ENCODE measurements around the gene TSPAN15.
"Not testable (repeated sequence)": the region's sequence is repeated elsewhere in the genome, so short reads cannot be mapped to it uniquely, and the experiment has no call there.

TSPAN15 gene

DNA sequence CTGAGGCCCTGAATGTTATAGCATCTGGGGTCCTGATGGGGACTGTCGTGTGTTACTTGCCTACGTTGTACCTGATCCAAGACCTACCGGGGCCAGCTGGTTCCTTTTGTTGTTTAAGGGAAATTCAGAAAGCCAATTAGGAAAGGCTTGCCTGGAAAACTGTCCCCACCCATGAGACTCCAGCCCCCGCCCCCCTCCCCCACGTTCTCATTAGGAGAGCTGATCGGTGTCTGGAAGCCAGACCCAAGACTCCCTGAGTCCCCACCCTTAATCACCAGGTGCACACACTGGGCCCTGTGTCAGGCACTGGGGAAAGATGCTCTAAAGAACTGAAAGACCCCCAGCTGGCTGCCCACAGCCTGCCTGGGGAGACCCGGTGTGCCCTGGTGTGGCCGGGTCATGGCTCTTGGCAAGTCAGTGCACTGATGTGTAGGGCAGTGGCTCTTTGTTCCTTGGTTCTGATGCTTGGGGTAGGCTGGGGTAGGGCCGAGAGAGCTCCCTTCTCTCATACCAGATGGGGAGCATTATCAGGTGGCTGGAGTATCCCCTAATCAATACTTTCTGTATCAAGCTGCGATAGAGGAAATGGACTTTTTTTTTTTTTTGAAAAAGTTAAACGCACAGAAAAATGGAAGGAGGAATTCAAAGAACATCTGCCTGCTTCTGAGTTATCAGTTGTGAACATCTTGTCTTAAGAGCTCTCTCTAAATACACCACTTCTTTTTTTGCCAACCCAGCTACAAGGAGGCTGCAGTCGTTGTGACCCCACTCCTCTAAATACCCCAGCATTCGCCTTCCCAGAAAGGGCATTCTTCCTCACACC is 16.9 kb downstream of the TSPAN15 start:
- DNase-seq, result no peak

DNA sequence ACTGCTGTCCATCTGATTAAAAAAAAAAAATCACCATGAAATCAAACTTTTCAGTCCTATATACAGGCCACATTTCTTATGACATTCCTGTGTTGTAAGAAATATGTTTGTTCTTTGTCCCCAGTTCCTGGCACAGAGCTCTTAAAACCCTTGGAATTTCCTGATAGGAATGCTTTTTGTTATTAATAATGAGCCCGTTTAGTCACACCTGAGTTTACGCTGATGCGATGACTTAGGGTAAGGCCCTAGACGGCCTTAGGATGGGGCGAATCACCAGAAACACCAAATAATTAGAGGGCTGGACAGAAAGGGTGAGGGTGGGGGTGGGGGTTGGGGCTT is 17.5 kb downstream of the TSPAN15 start:
- no peak for DNase-seq

DNA sequence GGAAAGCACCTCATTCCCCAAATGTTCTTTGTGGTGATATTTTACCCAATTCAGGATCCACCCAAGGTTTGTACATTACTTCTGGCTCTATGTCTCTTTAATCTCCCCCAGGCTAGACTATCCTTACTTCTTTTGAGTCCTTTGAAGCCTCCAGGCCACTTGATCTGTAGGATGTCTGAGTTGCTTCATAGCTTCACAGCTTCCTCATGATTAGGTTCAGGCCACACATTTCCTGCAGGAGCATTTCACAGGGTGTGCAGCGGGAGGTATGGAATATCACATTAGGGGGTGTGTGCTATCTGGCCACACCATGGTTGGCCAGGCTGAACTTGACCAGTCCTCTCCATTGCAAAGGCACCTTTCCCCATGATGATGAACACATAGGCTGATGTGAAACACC is 18.7 kb downstream of the TSPAN15 start:
- DNase-seq, result no peak

DNA sequence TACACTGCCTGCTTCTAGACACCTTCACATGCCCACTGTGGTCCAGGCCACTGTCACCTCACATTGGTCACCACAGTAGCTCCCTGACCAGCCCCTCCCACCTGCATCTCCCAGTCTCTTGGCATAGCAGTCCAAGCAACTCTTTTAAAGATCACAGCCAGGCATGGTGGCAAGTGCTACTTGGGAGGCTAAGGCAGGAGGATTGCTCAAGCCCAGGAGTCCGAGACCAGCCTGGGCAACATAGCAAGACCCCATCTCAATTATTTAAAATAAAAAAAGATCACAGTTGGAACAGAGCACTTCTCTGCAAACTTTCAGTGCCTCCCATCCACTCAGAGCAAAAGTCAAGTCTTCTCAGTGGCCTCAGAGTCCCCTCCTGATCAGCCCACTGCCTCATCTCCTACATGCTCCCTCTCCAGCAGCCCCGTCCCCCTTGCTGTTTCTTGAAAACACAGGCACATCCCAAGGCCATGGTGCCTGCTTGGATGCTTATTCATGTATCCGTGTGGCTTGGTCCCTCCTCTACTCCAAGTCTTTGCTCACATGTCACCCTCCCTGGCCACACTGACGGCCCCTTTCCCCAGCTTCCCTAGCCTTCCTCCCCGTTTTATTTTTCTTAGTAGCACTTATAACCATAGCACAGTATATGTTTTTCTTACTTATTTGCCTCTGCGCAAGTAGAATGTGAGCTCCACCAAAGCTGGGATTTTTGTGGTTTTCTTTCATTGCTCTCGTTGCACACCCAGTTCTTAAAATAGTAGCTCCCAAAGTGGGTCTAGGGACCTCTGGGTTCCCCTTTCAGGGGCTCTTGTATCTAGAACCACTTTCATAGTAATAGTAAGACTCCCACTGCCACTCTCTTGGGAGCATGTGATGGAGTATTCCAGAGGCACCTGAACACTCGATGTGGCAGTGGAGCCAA is 19.5 kb downstream of the TSPAN15 start:
- DNase-seq, result no peak

DNA sequence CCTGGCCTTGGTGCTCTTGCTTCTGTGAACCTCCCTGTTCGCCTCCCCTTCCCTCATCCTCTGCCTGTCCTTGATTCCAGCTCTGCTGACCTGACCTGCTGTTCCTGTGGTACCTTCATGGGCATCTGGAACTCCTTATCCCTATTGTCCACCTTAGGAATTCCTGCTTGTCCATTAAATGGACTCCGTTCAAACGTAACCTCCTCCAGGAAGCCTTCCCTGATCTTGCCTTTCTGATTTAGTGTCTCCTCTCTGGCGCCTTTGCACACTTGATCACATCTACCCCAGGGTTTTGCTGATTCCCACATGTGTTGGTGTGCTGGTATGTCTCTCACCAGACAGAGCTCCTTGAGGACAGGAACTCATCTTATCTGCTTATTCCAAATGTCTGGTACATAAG is 20.9 kb downstream of the TSPAN15 start:
- no peak for DNase-seq

DNA sequence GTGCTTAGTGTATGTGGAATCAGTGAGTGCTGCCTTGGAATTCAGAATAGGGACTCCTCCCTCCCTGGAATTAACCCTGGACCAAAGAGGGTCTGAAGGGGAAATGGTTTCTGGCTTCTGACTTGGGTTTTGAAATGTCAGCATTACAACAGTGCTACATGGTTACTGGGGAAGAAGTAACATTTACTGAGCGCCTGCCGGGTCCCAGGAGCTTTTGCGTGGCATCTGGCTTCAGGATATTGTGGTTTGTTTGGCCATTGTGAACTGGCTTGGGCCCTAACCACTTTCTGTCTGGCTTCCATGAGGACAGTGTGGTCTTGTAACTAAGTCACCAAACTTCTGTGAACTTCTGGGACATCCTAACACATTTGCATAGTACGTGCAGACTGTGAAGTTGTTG is 21.3 kb downstream of the TSPAN15 start:
- DNase-seq, result no peak

DNA sequence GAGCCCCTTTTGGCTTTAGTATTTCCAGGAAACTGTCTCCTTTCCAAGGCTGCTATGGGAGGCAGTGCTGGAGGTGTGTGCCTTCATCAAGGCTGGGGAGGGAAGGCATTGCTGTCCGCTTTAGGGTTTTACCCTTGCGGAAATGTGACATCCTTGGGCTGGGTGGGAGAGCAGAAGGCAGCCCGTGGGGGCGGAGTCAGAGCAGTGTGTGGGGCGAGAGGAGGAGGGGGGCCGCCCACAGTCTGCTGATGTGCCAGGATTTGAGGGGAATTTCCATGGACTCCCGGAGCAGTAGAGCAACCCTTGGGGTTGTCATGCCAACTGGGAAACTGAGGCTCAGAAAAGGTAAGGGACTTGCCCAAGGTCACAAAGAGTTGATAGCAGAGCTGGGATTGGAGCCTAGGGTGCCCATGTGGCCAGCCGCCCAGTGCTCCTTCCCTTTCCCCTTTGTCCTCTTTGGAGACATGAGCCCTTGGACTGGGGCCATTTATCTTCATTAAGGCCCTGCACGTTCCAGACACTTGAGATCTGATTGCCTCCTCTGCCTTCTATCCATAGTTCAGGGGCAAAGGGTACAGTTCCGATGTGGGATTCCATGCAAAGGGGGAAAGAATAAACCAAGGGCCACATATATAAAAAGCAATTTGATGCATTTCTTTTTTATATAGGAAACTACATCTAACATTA is 22.2 kb downstream of the TSPAN15 start:
- DNase-seq, result no peak

DNA sequence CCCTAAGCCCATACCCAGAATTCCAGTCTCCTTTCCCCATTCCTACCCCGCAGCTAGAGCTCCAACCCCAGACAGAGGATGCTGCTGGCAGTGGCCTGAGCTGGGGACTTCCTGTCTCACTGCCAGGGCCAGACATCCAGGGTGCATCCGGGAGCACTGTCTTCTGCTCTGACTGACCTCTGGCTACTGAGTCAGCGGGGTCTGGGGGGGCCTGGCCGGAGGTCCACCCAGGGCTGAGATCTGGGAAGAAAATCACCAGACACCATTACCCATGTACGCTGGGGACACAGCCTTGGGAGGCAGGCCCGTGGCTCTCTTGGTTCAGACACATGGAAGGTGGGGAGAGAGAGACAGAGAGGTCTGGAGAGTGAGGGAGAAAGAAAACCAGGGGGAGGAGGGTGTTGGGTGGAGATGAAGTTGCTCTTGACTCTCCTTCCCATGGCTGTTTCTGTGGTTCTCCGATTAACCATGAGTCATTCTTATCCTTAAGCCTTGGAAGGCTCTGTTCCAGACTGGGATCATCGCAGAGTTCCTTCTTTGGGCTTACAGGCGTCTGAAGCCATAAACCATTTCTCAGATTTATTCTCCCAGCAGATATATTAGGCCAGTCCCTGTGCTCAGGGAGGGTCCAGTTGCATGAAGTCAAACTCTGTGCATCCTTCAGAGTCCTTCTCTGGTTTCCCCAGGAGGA is 23.6 kb downstream of the TSPAN15 start:
- no peak for DNase-seq

DNA sequence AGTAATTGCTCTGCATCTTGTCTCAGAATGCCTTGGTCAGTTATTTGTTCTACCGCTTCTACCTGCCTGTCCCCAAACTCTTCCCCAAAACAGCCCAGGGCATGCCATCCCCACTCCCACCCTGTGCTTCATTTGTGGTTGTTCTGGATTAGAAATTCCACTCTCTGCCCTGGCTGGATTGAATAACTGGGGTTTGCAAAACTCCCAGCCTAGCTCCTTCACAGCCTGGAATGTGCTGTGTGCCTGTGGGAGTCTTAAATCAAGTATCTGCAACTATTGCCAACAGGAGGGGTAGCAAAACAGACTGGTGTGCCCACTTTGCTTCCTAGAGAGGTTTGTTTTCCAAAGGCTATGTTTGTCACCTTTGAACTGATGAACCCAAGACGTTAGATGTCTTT is 24.2 kb downstream of the TSPAN15 start:
- no peak for DNase-seq

DNA sequence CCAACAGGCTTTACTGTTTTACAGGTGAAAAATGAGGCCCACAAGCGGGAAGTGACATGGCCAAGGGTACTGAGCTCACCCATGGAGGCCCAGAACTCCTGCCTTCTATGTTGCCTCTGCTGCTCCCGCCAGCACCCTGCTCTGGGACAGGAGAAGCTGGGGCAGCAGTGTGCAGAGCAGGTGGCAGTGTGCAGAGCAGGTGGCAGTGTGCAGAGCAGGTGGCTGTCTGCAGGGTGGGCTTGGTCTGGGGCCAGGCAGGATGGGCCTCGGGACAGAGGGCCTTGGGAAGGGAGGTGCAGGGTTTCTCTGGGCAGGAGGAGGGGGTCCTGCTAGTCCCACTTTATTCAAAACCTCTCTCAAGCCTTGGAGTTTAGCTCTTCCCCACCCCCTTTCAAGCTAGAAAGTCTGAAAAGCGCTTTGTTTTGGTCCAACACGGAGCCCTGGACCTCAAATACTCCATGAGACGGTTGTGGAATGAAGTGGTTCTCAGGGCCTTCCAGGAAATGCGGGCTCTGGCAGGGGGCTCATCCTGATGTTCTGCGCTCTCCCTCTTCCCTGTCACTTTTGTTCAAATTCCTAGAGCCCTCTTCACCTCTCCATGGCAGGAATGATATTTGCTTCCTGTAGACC is 26.8 kb downstream of the TSPAN15 start:
- DNase-seq, result no peak

DNA sequence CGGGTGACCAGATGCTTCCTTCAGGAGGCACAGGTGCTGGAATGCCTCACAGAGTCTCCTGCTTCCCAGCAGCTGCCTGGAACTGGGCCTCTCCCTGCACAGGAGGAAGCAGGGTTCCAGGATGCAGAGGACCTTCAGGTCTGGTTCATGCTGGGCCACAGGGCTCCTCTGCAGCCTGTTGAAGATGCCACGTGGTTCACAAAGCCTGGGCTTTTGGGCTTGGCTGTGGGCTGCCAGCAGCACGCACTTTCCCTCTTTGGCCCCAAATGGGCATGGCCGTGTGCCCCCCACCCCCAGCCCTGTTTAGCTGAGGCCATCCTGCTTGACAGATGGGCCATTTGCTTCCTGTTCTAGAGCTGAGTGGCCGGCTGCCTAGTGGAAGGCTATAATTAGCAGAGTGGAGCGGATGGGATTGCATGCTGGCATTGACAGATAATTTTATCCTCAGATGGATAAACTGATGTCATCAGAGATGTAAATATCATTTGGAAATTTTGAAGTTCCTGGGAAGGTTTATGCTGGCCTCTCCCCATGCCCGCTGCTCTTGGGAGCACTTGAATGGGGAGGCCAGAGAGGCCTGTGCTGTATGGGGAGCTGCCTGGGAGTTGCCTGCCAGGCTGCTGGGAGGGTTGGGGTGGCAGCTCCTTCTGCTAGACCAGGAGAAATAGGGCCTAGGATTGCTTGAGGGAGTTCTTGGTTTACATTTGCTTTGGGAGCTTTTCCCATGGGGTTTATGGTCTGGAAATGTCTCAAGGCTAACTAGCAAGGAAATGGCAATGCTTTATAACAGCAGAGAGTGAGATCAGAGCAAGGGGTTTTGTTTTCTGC is 28.2 kb downstream of the TSPAN15 start:
- no peak for DNase-seq

DNA sequence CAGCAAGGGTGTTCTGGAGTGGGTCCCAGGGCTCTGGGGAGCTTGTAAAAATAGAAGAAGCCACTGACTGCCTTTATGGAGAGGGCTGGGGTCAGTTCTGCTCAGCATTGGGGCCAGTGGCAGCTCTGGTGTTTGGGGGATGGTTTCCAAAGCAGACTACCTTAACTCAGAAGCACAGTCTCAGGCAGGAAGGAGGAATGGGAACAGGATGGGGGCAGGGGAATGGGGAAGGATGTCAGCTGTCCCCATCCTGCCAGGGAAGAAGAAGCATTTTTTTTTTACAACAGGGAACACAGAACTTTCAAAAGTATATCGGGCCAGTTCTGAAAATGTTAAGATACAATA is 28.8 kb downstream of the TSPAN15 start:
- DNase-seq, result no peak

DNA sequence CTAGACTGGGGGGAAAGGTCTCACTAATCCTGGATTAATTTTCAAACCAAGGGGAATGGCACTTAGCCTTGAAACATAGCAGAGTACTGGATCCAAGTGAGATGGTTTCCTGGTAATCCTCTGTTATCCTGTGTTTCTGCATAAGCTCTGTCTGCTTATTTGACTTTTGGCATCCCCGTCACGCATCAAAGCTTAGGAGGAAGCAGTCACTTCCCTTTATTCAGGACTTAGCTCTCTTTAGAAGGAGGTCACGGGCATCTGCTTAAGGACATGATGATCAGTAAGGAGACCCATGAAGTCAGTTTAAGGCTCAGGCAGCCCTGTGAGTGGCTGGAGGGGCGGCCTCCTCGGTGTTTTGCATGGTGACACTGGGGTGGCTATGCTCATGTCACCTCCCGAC is 30.0 kb downstream of the TSPAN15 start:
- DNase-seq, result no peak

DNA sequence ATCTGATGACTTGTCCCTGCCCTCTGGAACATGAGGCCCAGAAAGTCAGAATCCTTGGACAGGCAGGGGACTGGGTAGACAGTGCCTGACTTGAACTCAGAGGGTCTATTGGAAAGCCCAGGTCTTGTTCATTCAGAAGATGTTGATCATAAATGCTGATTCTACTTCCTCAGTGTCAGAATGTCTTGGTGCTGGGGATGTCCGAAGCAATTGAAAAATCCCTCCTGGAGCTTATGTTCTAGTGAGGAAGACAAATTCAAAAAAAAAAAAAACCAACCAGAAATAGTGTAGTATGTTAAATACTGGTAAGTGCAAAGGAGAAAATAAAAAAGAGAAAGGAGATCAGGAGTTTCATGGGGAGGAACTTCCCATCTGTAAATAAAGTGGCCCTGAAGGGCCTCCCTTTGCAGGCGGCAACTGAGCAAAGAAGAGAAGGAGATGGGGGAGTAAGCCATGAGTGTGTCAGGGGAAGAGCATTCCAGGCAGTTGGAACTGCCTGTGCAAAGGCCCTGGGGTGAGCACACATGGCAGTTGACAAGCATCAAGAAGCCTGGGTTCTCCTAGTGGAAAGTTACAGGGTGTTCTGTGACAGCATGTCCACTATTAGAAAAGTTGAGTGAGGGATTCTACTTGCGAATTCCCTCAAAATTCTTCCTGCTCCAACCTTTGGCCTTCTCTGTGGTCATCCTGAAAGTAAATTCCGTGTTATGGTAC is 30.7 kb downstream of the TSPAN15 start:
- no peak for DNase-seq

DNA sequence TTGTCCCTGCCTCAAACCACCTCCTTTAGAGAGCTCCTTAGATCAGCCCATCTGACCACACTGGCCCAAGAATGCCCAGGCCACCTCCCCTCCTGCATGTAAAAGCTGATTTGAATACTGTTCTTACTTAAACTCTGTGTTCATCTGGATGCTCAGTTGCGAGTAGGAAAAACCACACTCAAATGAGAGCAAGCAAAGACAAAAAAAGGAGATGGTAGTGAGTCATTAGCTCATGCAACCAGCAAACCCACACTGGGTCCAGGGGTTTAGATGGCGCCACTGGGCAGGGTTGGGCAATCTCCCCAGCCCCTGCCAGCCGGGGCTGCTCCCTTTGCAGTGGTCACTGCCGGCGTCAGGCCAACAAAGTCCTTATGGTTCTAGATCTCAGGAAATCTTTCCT is 32.7 kb downstream of the TSPAN15 start:
- no peak for DNase-seq

DNA sequence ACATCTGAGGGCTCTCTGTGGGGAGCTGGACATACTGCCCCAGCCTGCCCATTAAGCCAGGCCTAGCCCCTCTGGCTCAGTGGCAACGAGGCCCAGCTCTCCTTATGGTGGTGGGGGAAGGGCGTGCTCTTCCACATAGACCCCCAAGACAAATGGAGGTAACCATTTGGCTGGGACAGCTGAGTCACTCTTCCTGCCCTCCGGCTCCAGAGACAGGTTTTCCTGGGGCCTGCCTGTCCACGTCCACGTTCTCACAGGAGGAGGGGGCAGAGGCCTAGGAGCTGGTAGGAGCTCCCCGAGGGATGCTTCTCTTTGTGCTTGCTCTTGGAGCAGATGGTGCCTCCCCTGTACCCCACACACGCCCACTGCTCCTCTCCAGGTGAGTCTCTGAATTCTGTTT is 33.5 kb downstream of the TSPAN15 start:
- no peak for DNase-seq

DNA sequence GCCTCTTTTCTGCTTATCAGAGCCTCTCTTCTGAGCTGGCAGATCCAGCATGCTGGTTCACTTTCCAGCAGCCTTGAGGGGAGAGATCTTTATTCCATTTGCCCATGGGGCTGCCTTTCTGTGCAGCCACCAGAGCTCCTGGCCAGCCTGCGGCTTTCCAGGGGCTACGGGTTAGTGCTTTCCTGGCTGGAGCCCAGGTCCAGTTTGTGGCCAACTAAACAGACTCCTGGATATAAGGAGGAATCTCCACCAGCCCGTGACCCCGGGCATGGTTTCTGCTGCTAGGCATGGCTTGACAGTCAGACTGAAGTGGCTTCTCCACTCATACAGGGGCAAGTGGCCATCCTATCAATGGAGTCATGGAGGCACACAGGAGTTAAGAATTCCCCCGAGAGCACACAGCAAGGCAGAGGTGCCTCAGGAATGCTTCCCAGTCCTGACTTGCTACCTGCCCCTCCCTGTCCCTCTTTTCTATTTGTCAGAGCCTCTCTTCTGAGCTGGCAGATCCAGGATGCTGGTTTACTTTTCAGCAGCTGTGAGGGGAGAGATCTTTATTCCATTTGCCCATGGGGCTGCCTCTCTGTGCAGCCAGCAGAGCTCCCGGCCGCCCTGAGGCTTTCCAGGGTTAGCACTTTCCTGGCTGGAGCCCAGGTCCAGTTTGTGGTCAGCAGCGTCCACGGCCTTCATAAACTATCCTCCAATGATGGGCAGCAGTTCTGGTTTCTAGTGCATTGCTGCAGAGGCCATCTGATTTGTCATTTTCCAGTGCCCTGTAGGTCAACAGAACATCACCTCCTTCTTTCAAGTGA is 35.9 kb downstream of the TSPAN15 start:
- no peak for DNase-seq

DNA sequence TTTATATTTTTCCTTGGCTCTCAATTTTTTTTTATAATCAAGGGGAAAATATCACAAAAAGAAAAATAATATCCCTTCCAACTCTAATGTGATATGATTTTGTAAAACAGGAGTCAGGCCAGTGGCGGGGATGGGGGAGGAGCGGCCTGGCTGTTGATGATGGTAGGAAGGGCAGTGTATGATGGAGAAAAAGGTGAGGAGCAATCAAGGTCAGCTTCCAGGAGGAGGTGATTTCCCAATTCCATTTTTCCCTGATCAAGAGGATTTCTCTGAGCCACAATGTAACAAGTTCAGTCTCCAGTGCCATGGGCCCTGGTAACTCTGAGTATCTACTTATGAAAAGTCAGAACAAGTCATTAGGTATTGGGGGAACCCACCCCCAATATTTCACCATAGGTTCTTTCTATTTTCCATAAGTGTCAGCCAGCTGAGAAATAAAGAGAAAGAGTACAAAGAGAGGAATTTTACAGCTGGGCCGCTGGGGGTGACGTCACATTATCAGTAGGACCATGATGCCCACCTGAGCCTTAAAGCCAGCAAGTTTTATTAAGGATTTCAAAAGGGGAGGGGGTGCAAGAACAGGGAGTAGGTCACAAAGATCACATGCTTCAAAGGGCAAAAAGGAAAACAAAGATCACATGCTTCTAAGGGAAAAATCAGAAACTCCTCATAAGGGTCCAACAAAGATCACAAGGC is 37.0 kb downstream of the TSPAN15 start:
- not testable (repeated sequence) for DNase-seq

DNA sequence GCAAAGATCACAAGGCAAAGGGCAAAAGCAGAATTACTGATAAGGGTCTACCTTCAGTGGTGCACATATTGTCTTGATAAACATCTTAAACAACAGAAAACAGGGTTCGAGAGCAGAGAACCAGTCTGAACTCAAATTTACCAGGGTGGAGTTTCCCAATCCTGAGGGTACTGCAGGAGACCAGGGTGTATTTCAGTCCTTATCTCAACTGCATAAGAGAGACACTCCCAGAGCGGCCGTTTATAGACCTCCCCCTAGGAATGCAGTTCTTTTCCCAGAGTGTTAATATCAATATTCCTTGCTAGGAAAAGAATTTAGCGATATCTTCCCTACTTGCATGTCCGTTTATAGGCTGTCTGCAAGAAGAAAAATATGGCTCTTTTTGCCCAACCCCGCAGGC is 37.6 kb downstream of the TSPAN15 start:
- not testable (repeated sequence) for DNase-seq
